Measurements from ENCODE around the gene KIF26B. TPM values are rescaled to one million over a fixed set of nuclear protein-coding genes. Genes with fewer than 3 reads are reported as not detected.

The KIF26B gene
- total and polyA plus RNA-seq, 10 of the 15 experiments (the other 5 are each of a cell fraction or from before 2014, with no cell fraction given), result 0.35 to 11.6 (median 2.2) TPM

- no peak for TF ChIP-seq BCL11A (IDR thresholded peaks at IDR 0.05; ENCODE audit: low read depth, low read length)
These were observed 30.1 kb upstream of the KIF26B start (continued) for GRCh38 chr1:245124644-245125043.

- no peaks in the 10 kb centered on the region for H3K4me1 ChIP-seq (ENCODE audit: control insufficient read depth, insufficient read depth, low read length)
- H3K79me2 ChIP-seq (ENCODE audit: control insufficient read depth, insufficient read depth, low read length), result no peaks in the 10 kb centered on the region
- BruUV-seq (replicated peaks), result no TSS peak
- H3K9ac ChIP-seq (ENCODE audit: control insufficient read depth, insufficient read depth, low read length), result no peak overlapping the region
- TF ChIP-seq SREBF2 (IDR thresholded peaks at IDR 0.05; ENCODE audit: low read length) (no peak), ZBTB40 (IDR thresholded peaks at IDR 0.05; ENCODE audit: borderline replicate concordance) (no peak), SREBF1 (IDR thresholded peaks at IDR 0.05; ENCODE audit: low read length) (no peak), NR2C2 (IDR thresholded peaks at IDR 0.05; ENCODE audit: borderline replicate concordance, control insufficient read depth, insufficient read length, low read depth) (no peak), ZZZ3 (IDR thresholded peaks at IDR 0.05; ENCODE audit: control insufficient read depth, insufficient read length, low read depth) (no peak), POU2F2 (IDR thresholded peaks at IDR 0.05; ENCODE audit: borderline replicate concordance, low read depth, low read length) (no peak), TAF1 (IDR thresholded peaks at IDR 0.05; ENCODE audit: borderline replicate concordance, low read depth, low read length) (no peak), POLR2AphosphoS5 (IDR thresholded peaks at IDR 0.05; ENCODE audit: low read length) (no peak), HDAC6 (IDR thresholded peaks at IDR 0.05; ENCODE audit: unreplicated experiment) (no peak), IKZF1 (conservative IDR thresholded peaks at IDR 0.05) (no peak), ZNF24 (IDR thresholded peaks at IDR 0.05) (no peak), BRCA1 (IDR thresholded peaks at IDR 0.05; ENCODE audit: low read depth, low read length) (no peak), HCFC1 (IDR thresholded peaks at IDR 0.05; ENCODE audit: low read length) (no peak), GABPA (IDR thresholded peaks at IDR 0.05; ENCODE audit: low read depth) (no peak)
- FAIRE-seq (no peak), DNase-seq (ENCODE audit: low read depth, low spot score) (no peak), ATAC-seq (no peak)
- no peak overlapping the region for H3K4me3 ChIP-seq
- peaks cover 0 to 3% of the 10 kb centered on the region in 2 experiments; a peak in 2 of 4 replicates for H3K27me3 ChIP-seq (replicated peaks in 1 of 2; ENCODE audit: control insufficient read depth in 2 of 2, insufficient read depth in 2 of 2, low read length in 1 of 2)
- H3K4me2 ChIP-seq (ENCODE audit: control insufficient read depth, insufficient read depth), result no peak overlapping the region
- 38% methylated on average over 5 of the region's 5 CpGs for WGBS (ENCODE audit: insufficient coverage, insufficient replicate concordance, low lambda C conversion rate, missing lambda C conversion rate)
- in situ Hi-C loops (cut with MboI), result no loop called here
- SMC1A ChIA-PET (ENCODE audit: uncharacterized antibody, unreplicated experiment), result no interaction called here
- RAD21 ChIA-PET (ENCODE audit: unreplicated experiment), result no interaction called here
- H4K20me1 ChIP-seq (ENCODE audit: control insufficient read depth, insufficient read depth), result no peaks in the 10 kb centered on the region
- no peaks in the 10 kb centered on the region for H3K9me3 ChIP-seq (replicated peaks; ENCODE audit: control insufficient read depth, insufficient read depth, low read length)
- intact Hi-C loops (cut with micrococcal nuclease; ENCODE audit: unreplicated experiment), result no loop called here
- no peak overlapping the region for H2AFZ ChIP-seq (ENCODE audit: control insufficient read depth, low read depth, low read length)
- CTCF ChIA-PET, result no interaction called here
- POLR2A ChIA-PET, result no interaction called here
- H3K27ac ChIP-seq (ENCODE audit: control insufficient read depth, insufficient read depth), result no peak overlapping the region
- no peaks in the 10 kb centered on the region for H3K36me3 ChIP-seq (ENCODE audit: control insufficient read depth in 2 of 2, insufficient read depth in 2 of 2, low read length in 1 of 2)
These were observed 28.3 kb upstream of the KIF26B start for GRCh38 chr1:245126530-245126929.
